Stimulated activated CD8-positive, alpha-beta memory T cell treated with anti-CD3 and anti-CD28 coated beads, Interleukin-7, amount 100 ng/mL, for 48 hours (primary cell): ENCODE data around the gene FBXL12.
"Not testable (repeated sequence)": the region's sequence is repeated elsewhere in the genome, so short reads cannot be mapped to it uniquely, and the experiment has no call there.

Source experiments
- DNase-seq, 2 donors: peaks; one replicate each; pipeline ENCODE4 v3.0.0-alpha.2; 2020; ENCODE audit warnings: low read depth in 1 of 2; ENCODE audit errors: extremely low read depth in 1 of 2

FBXL12 gene

DNA sequence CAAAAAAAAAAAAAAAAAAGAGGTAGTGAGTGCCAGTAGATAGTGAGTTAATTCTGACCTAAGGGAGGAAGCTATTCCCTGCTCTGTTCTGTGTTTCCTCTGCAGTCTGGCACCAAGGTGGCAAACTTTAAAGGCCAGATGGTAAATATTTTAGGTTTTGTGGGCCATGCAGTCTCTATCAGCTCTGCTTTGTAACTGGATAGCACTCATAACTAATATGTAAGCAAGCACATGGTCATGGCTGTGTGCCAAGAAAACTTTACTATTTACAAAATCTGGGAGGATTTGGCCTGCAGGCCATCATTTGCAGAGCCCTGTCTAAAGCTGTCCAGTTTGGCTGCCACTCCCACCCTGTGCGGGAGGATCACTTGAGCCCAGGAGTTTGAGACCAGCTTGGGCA is 20.5 kb upstream of the FBXL12 start:
- DNase-seq: no peak

DNA sequence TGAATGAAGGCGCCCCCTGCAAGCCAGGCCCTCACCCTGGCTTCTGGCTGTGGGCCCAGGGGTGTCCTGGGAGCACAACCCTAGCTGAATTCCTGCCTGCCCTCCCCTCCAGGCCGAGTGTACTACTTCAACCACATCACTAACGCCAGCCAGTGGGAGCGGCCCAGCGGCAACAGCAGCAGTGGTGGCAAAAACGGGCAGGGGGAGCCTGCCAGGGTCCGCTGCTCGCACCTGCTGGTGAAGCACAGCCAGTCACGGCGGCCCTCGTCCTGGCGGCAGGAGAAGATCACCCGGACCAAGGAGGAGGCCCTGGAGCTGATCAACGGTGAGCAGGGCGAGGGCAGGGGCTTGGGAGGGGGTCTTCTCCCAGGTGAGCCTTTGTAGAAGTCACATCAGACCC is 19.4 kb upstream of the FBXL12 start:
- no peak for DNase-seq

DNA sequence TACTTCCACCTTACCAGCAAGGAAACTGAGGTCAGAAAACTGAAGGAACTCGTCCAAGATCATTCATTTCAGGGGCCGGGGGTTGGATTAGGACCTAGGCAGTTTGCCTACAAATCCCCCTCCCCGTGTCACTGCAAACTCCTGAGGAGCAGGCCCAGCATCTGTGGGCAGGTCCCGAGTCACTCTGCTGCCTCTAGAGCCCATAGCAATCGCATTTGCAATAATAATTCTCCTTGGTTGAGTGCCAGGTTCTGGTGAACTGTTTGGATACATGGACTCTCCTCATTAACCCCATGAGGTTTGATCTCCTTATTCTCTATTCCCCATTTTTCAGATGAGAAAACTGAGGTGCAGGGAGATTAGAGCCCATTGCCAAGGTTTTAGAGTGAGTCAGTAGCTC is 17.1 kb upstream of the FBXL12 start:
- DNase-seq: no peak

DNA sequence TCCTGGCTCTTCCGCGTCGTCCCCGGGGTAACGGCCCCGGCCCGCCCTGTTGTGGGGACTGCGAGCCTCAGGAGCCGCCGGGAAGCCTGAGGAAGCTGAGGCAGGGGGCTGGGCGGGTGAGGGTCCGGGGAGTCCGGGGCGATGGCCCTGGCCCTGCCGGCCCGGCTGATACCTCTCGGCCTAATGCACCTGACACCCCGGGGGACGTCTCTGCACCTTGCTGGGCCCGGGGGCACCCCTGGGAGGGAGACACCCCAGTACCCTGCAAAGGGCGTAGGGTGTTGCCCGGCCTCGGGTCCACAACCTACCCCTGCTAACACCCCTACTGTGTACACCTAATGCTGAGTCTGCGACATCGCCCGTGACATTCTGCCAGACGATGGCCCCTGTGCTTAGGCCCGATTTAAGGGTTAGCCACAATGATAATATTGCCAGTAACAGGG is 16.6 kb upstream of the FBXL12 start:
- DNase-seq: no peak

DNA sequence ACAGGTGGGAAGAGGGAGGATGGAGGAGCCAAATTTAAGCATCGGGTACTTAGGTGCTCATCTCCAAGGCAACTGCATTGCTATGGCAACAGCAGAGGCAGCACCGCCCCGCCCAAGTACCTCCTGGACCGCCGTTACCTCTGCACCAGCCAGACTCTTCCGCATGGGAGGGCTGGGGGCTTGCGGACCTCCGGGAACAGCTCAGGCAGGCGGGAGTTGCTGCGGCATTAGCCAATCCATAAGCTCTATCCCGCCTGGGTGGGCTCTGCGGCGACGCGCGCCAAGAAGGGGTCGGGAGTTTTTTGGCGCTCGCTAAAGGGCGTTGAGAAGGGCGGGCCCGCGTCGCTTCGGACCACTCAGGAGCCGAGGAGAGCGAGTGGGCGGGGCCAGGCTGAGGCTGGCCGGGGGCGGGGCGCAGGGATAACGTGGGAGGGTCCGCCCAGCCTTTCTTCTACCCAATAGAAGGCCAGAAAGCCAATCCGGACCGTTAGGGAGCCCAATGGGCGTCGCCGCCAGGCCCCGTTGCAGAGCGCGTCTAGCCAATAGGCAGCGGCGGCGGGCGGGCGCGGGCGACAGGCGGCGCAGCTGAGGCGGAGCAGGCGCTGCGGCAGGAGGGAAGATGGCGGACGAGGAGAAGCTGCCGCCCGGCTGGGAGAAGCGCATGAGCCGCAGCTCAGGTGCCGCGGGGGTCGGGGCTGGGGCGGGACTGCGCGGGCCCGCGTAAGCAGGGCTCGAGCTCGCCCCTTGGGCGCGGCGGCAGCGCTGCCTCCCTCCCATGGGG is 16.0 kb upstream of the FBXL12 start, which contains the start of gene PIN1:
Gene PIN1, plus strand, starts transcription at position 593 of the 781 bp plus-strand sequence. Its CDS starts 27 bp downstream, at position 620.
- peak; percentile 96 to 98 for DNase-seq

DNA sequence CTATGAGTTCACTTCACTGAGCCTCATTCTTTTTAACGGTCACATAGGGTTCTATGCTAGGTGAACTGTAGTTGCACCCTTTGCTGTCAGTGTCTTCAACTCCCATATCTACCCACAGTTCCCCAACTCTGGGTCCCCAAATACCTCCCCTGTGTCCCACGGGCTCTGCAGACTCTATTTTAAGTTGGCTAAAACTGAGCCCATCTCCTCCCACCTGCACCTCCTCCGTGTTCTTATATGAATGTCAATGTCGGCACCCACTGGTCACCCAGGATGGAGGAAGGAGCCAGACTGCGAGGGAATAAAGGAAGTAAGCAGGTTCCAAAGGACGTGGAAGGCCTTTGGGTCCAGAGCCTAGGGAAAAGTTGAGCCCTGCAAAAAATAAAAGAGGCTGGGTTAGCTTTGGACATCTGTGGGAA is 15.4 kb upstream of the FBXL12 start:
- DNase-seq: no peak

DNA sequence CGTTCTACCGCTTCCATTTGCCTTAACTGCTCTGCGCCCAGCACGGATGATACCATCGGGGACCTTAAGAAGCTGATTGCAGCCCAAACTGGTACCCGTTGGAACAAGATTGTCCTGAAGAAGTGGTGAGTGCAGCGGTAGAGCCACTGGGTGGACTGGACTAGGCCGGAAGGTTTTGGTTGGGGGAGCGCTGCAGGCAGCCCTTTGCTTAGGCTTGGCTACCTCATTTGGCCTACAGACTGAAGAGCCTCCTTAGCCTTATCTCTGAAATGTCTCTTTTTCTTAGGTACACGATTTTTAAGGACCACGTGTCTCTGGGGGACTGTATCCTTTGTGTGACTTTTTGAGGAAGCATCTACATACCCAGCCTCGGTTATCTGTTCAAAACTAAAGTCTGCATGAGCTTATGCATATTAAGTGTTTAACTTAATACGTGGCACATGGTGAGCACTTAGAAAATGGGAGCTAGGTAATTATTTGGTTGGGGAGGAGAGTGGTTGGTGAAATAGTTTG is 9.7 kb upstream of the FBXL12 start:
- DNase-seq: no peak

DNA sequence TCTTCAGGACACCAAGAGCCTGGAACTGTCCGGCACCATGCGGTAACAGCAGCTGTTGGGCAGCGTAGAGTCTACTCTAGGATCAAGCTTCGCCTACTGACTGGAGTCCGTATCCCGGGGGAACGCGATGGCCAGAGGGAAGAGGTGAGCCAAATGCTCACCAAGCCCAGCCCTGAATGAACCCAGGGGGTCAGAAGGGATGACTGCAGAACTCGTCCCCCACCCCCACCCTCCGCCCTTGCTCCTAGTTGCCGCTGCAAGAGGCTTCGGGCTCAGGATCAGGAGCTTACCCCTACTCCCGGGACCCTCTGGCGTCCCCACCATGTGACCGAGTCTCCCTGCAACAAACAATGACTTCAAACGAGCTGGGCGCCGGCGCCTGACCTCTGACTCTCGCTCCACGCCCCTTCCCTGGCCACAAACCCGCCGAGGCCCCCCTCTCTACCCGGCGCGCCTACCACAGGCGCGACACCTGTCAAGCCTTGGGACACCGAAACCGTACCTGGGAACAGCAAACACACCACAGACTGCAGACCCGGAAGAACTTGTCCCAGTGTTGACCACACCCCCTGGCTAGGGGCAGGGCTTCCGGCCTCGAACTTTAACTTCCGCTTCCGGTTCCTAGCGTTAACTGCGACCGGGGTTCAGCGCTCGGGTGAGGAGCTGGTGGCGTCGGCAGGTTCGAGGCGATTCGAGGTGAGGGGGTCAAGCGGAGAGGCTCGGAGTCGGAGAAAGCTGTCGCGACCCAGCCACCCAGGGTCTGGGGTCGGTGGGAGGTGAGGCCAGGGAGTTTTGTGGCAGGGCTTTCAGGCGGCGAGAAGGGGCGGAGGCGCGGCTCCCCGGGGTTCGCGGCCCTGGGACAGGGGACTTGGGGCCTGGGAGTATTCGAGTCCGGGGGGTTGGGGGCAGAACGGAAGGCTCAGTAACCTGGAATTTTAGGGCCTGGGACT is 8.7 kb upstream of the FBXL12 start, which contains the start of gene UBL5:
Gene UBL5, plus strand, starts transcription at position 630 of the 950 bp plus-strand sequence. CDS start 420 bp downstream, outside the sequence.
- peak; percentile 73 to 82 for DNase-seq

DNA sequence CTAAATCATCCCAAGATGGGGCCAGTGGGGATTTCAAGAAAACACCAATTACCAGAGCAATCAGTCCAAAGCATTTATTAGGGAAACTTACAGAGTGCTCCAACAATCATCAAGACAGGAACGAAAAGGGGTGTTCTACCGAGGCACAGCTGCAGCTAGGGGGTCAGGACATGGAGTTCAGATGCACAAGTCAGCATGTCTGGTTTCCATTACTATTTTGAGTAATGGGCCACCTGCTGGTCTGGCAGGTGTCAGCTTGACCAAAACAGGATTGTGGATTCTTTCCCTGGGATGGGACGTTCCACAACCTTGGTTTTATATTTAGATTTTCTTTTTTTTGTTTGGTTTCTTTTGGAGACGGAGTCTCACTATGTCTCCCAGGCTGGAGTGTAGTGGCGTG is 4.9 kb upstream of the FBXL12 start:
- DNase-seq: no peak

DNA sequence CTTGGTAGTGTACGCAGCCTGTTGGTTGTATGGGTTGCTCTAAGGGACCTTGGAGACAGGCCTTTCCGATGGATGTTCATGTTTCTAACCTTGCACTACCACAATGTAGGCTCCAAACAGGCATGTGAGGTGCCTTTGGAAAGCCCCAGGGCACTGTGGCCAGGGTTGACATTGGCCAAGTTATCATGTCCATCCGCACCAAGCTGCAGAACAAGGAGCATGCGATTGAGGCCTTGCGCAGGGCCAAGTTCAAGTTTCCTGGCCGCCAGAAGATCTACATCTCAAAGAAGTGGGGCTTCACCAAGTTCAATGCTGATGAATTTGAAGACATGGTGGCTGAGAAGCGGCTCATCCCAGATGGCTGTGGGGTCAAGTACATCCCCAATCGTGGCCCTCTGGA is 1.2 kb upstream of the FBXL12 start:
- not testable (repeated sequence) for DNase-seq

DNA sequence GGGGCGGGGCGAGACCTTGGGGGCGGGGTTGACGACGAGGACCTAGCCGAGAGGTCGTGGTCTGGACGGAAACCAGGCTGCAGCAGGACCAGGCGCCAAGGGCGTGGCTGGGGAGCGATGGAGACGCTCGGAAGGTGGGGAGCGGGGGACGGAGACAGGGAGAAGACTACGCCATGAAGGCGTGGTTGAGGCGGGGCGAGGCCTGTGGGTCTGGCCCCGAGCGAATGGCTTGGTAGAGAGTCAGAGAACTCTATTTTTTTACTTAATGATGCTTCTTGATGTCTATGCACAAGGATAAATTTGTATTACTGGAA is 674 bp upstream of the FBXL12 start:
- DNase-seq: no peak

DNA sequence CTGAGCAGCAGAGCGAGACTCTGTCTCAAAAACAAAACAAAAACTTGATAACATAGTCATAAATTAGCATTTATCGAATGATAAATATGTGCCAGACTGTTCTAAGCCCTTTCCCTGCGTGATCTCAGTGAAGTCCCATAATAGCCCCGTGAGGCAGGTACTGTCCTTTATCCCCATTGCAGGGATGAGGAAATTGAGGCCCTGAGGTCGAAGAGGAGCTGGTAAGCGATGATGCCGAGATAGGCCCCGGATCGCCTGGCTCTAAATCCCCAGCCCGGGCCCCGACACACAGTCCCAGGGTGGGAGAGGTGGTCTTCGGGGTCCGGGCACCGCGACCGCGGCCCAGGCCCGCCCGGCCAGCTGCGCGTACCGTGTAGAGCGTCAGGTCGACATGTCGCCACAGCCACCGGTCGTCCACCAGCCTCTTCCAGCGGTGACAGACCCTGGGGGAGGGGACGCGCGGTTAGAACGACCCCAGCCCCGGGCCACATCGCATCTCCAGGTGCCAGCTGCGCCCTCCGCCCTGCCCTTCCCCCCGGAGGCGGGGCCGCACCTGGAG is 625 bp downstream of the FBXL12 start:
- DNase-seq: no peak

DNA sequence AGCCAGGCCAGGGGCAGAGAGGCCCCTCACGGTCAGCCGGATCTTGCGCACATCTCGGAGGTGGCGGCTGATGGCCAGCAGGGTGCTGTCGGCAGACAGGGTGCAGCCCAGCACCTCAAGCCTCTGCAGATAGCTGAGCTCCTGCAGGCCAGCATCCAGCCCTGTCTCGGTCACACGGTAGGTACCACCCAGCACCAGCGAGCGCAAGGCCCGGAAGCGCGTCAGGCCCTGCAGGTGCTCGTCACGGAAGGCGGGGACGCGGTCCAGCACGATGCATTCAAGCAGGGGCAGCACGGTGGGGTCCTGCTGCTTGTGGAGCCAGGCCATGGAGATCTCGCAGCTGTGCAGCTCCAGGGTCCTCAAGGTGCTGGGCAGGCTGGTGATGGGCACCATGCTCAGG is 7.7 kb downstream of the FBXL12 start:
- no peak for DNase-seq

DNA sequence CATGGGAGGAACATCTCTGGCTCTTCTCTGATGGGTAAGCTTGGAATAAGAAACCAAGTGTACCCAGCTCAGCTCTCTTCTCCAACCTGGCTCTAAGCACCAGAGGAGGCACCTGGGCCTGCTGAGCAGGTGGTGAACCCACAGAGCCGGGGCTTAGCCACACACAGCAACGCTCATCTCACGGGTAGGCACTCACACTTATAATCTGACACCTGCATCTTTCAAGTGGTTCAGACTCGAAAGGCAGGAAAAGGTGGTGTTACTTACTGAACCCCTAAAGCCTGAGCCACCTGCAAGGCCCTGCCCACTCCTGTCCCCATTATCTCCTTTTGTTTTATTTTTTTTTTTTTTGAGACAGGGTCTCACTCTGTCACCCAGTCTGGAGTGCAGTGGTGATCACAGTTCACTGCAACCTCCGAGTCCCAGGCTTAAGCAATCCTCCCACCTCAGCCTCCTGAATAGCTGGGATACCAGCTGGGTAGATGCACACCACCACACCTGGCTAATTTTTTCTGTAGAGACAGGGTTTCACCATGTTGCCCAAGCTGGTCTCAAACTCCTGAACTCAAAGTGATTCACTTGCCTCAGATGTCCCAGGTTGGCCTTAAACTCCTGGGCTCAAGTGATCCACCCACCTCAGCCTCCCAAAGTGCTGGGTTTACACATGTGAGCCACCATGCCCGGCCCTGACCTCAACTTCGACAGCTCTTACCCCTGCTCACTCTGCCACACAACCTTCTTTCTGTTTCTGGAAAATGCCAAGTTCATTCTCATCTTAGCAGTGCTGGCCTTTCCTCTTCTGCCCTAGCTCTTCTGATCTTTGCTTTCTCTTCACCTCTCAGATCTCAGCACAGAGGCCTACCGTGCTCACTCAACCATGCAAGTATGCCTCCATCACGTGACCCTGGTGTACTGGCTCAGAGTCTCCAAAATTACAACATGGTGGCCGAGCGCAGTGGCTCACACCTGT is 9.7 kb downstream of the FBXL12 start:
- no peak for DNase-seq

DNA sequence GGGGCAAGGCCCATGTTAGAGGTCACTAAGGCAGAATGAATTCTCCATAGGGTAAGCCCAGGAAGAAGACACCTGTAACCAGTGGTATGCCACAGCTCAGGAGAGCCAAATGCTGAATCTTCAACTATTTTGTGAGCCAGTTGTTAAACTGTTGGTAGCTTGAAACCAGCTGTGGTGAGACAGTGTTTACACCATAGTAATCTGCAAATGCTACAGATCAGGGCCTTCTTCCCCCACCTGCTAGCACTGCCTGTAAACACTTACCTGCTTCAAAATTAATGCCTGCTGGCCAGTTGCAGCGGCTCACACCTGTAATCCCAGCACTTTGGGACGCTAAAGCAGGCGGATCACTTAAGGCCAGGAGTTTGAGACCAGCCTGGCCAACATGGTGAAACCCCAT is 12.1 kb downstream of the FBXL12 start:
- no peak for DNase-seq

DNA sequence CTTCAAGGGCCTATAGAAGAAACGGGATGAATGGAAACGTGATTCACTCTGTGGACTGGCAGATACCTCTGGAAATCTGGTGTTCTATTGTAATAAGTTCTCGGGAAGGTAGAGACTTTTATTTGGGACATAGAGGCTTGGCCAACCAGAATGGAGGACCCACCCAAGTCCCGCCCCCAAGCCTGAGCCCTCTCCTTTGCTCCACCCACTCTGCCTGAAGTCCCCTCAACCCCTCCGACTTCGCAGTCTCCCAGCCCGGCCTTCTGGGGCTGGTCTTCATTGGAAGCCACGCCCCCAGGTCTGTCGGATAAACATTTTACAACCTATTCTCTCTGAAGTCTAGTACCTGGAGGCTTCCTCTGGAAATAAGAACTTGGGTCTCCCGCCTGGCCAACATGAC is 16.9 kb downstream of the FBXL12 start:
- DNase-seq: no peak

DNA sequence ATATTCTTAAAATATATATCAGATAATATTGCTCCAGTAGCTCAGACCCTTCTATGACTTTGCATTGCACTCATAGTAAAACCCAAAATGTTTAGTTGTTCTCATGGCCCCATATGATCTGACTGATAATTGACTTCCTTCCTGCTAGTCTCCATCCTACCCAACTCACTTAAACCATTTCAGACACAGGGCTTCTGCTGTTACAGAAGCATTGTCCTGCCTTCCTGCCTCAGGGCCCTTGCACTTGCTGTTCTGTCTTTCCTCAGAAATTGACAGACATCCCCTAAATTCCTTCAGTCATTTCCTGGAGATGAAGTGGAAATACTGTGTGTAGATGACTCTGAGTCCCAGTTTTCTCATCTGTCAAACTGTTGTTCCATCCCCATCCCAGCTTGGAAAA is 19.7 kb downstream of the FBXL12 start:
- DNase-seq: no peak

DNA sequence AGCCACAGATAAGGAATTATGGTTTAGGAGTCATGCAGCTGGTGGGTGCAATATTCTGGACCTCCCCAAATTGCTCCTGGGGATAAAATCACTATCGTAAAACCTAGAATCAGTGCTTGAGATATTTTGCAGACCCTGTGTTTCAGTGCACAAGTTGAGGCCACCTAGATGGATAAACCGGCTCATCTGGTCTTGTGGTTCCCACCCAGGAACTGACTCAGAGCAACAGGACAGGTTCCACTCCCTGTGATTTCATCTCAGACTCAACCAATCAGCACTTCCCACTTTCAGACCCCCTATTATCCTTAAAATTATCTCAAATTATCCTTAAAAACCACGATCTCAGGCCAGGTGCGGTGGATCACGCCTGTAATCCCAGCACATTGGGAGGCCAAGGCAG is 21.0 kb downstream of the FBXL12 start:
- no peak for DNase-seq

DNA sequence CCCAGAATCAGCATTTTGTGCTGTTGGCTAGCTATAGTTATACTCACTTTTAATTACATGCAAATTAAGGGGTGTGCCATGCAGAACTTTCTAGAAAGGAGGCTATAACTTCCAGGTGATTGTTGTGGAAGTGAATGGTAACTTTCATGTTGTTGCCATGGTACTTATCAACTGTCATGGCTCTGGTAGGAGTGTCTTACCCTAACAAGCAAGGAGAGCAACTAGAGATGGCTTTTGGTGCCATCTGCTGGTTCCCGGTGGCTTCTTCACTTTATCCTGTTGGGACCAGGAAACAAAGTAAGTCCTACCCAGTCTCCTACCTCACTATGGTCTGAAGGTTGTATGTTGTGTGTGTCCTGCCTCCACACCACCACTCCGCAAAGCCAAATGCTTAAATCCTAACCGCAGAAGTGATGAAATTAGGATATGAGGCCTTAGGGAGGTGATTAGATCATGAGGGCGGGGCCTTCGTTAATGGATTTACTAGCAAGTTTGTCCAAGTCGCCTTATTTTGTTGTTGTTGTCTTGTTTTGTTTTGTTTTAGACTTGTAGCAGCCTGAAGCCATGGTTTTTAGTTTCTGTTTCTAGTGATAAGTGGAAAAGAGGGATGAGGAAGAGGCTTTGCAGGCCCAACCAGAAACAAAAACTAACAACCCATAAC is 22.6 kb downstream of the FBXL12 start:
- peak; percentile 52 to 78 for DNase-seq
